Stimulated activated CD8-positive, alpha-beta memory T cell treated with anti-CD3 and anti-CD28 coated beads, Interleukin-12 subunit alpha, Interleukin-12 subunit beta, amount 100 ng/mL, for 4 hours (primary cell): ENCODE data around the gene TWF2.

Source experiments
- DNase-seq: peaks from one replicate; pipeline ENCODE4 v3.0.0-alpha.2; 2020; ENCODE audit warnings: low read depth

The TWF2 gene

DNA sequence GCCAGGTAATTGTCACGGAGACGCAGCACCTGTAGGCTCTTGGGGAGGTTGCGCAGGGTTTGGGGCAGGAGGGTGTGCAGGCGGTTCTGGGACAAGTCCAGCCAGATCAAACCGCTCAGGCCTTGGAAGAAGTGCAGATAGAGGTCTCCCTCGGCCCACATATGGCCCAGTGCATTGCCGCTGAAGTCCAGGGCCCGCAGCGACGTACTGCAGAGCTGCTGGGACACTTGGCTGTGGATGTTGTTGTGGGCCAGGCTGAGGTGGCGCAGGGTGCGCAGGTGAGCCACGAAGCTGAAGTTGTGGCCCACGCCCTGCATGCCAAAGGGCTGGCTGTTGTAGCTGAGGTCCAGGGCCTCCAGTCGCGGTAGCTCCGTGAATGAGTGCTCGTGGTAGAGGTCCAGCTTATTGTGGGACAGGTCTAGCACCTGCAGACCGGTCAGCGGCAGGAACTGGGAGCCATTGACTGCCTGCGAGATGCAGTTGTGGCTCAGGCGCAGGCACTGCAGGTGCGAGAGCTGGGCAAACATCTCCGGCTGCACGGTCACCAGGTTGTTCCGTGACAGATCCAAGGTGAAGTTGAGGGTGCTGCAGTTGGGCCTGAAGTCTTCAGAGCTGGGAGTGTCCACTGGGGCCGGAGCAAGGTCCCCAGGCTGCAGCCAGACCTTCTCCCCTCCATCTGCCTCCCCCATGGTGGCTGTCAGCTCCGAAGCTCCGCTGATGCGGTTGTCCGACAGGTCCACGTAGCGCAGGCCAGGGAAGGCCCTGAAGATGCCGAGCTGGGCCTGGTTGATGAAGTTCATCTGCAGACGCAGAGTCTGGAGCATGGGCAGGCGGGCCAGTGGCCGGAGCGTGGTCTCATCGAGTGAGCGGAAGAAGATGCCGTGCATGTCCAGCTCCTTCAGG, 16.4 kb downstream of the TWF2 start:
- DNase-seq: no peak

DNA sequence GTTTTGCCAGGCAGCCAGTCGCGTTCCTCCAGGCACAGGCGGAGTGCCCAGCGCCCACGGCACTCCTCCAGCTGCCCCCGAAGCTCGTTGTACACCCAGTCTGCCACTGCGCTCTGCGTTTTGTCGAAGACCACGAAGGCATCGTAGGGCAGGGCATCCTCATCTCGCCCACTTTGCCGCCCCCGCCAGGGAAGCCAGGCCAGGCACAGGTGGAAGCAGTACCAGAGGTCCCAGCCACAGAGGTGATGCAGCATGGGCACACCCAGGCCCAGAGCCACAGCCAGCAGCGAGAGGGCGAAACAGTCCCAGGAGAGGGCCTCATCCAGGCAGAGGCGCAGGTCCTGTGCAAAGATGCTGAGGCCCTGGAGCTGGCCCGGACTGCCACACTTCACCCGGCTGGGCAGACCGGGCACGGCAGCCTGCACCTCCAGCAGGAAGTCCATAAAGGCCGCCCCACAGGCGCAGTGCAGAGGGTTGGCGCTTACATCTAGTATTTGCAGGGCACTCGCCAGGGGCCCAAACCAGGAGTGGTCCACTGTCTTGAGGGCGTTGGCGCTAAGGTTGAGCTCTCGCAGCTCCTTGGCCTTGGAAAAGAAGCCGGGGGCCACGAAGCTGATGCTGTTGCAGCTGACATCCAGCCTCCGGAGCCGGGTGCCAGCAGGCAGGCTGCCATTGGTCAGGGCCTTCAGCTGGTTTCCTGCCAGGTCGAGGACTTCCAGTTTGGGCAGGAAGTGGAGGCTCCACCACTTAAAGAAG, 17.2 kb downstream of the TWF2 start:
- DNase-seq: no peak

DNA sequence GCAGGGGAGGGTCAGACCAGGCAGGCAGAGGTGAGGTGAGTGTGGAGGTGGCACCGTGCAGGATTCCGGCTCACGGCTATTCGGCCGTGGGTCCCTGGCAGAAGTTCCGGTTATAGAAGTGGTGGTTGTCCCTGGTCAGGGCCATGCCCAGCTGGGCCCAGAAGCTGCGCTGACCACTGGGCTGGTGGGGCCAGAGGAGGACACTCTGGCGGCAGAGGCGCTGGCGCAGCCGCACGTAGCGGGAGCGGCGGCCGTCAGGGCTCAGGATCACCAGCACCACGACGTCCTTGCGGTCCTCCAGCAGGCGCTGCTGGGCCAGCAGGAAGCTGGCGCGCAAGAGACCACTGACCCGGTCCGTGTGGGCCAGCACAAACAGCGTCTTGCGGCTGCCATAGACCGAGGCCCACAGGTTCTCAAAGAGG, 17.8 kb downstream of the TWF2 start:
- DNase-seq: no peak

DNA sequence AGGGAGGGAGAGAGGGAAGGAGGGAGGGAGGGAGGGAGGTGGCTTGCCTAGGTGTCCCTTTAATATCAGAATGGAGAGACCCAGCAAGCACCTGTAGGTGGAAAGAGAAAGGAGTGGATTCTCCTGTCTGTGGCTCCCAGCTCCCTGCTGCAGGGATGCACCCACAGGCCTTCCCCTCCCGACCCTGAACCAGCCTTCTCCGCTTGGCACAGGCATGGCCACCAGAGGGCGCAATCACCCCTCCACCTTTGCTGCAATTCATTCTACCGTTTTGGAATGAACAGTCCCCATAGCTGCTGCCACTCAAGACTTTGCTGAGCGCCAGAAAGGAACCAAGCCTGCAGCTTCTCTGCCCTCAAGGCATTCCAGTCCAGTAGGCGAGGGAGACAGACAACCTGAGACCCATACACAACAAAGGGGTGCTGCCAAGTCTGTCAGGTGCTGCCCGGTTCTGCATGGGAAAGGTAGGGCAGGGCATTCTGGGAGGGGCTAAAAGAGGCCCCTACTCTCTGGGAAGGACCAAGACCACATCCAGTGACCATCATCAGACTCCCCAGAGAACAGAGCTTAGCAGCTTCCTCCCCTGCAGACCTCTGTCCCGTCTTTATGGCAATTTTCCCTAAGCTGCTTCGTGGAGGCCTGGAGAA, 18.5 kb downstream of the TWF2 start:
- peak; percentile 71 for DNase-seq

DNA sequence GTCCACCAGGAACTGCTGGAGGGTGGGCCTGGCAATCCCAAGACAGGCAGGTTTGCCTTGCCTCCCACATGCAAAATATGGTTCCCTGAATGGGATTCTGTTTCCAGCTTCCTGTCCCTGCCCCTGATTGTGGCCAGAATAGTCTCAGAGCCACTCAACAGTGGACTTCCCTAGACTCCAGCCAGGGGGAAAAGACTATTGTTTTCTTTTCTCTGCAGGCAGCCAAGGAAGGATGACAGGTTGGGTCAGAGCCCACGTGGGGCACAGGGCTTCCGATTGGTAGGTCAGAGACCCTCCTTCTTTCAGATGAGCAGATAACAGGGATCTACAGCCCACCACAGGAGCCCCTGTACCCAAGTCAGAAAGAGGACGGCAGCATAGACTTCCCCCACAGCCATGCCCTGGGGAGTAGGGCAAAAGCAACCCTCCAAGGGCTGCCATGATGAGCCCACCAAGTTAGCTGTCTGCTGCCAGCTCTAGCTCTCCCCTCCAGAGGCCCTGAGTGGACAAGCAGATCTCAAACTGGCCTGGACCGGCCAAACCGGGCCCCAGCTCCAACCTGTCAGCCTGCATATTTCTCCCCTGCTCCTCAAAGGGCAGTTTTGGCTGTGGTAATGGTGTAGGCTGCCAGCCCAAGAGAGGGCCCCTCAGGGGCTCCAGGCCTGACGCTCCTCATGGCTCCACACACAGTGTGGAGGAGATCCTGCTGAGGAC, 19.9 kb downstream of the TWF2 start:
- DNase-seq: no peak

DNA sequence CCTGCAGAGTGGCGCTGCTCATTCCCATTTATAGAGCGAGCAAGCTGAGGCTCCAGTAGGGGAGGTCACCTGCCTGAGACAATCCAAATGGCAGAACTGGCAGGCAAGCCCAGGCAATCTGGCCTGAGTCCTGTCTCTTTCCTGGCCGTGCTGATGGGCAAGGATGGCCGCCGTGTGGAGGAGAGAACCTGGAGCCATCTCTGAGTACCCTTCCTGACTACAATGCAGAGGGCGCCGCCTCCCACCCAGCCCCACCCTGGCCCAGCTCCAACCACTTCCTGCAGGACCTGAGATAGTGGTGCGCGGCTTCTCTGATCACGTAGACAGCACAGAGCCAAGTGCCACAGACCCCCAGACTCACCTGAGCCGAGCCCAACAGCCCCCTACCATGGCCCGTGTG, 20.5 kb downstream of the TWF2 start:
- no peak for DNase-seq

DNA sequence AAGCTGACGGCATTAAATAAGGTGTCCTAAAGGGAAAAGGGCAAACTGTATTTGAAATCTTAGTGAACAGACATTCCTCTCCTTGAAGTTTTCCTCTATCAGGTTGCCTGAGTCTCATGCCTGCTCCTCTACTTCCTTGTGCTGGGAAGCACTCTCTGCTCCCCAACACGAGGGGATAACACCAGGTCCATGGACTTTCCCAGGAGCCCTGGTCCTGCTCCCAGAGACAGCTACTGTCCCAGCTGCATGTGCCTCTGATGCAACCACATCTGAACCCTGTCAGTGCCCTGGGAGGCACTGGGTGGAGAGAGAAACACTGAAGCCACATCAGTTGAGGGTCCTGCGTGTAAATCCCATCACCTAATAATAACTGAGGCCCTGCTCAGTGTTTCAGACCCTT, 20.9 kb downstream of the TWF2 start:
- DNase-seq: no peak

DNA sequence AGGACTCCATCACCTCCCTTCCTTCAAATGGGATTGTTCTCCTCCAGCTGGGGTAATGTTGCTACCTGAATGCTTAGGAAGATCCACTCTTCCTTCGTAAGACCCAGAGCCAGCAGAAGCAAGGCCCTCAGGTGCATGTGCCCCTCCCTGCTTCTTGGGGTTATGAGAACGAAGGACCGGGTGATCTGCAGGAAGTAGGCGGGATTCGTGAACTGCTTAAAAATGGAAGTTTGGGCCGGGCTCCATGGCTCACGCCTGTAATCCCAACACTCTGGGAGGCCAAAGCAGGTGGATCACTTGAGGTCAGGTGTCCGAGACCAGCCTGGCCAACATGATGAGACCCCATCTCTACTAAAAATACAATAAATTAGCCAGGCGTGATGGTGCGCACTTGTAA, 21.6 kb downstream of the TWF2 start:
- DNase-seq: no peak

DNA sequence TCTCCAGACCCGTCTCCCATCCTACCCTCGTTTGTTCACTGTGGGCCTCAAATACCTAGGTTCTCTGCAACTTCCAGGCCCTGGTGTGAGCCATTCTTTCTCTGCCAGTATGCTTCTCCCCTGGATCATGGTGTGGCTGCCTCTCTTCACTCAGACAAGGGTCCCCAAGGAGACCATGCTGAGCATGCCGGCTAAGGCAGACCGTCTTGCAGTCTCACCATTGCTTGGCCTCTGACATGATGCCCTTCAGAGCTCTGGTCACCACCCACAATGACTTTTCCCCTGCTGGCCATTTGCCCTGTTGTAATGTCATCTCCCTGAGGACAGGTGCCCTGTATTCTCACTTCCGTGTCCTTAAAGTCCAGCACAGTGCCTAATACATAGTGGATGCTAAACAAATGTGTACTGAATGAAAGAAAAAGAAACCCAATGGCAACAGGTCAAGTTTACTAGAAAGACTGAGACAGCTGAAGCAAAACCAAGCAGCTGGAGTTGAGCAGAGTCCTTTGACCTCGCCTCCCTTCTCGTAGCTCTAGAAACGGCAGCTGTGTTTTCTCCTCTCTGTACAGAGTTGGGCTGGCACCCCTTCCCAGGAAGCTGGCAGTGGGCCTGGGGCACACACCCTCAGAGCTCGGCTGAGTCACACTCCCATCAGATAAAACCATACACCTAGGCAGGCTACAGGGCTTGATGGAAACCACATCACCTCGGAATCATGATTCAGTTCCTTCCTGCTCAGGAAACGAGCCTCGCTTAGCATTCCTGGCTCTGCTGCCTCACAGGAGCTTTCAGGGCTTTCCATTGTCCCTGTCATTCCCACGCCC, 22.2 kb downstream of the TWF2 start:
- no peak for DNase-seq

DNA sequence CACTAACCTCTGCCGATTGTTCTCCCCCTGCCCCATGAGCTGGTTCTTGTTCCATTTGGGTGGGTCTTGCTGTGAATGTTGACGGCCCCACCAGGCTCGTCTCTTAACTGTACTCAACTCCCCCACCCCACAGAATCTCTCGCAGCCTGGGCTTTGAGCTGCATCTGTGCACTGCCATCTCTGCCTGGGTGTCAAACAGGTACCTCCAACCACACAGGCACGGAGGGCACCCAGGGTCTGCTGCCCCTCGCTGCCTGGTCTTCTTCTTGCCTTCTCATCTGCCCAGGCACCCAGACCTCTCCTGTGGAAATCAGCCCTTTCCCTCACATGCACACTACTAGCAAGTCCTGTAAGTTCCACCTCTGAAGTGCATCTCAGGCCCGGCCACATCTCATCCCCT, 23.6 kb downstream of the TWF2 start:
- DNase-seq: no peak

DNA sequence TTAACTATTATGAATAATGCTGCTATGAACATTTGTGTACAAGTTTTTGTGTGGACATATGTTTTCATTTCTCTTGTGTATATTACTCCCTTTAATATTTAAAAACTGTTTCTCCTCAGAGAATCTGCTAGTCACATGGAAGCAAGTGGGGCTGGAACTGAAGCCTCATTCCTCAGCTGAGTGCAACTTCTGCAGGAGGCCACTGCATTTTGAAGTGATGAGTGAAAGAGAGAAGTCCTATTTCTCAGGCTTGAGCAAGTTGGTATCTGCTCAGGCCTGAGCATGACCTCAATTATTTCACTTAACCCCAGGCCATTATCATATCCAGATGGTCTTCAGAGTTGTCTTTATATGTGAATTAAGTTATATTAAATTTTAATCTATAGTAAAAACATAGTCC, 25.1 kb downstream of the TWF2 start:
- DNase-seq: no peak

DNA sequence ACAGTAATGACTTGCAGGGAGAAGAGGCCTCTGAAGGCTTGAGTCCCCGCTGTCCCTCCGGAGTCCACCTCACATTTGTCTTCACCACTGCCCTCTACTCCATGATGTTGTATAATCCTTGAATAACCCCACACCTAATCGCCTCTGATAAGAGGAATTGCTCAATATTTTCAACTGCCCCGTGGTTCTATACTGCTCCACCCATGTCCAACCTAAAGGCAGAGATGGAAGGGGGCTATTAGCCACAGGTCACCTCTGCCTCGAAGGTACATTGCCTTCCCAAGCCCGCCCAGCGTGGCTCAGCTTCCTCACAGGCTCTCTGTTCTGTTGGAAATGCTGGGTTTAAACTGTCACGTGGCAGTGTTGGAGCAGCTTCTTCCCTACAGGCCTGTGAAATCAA, 26.0 kb downstream of the TWF2 start:
- DNase-seq: no peak

DNA sequence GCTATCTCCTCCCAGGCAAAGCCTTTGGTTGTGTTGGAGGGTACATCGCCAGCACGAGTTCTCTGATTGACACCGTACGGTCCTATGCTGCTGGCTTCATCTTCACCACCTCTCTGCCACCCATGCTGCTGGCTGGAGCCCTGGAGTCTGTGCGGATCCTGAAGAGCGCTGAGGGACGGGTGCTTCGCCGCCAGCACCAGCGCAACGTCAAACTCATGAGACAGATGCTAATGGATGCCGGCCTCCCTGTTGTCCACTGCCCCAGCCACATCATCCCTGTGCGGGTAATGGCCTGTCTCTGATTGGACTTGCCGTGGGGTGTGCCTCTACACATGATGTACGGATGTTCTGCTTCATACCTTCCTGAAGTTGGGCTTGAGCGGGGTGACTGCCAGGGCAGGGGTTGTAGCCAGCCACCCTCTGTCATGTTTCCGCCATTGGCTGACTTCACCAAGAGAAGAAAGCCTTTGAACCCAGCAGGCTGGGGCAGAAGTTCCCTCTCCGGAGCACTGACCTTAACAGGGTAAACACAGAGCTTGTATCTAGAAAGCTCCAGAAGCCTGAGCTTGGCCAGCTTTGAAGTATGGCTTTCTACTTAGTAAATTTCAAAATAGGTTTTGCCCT, 27.6 kb downstream of the TWF2 start:
- DNase-seq: no peak

DNA sequence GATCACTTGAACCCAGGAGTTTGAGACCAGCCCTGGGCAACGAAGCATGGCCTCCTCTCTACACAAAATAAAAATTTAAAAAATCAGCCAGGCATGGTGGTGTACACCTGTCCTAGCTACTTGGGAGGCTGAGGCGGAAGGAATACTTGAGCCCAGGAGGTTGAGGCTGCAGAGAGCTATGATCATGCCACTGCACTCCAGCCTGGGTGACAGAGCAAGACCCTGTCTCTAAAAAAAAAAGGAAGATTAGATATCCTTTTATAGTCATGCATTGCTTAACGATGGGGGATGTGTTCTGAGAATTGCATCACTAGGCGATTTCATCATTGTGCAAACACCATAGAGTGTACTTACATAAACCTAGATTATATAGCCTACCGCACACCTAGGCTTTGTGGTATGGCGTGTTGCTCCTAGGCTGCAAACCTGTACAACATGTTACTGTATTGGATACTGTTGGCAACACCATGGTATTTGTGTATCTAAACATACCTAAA, 28.4 kb downstream of the TWF2 start:
- no peak for DNase-seq

DNA sequence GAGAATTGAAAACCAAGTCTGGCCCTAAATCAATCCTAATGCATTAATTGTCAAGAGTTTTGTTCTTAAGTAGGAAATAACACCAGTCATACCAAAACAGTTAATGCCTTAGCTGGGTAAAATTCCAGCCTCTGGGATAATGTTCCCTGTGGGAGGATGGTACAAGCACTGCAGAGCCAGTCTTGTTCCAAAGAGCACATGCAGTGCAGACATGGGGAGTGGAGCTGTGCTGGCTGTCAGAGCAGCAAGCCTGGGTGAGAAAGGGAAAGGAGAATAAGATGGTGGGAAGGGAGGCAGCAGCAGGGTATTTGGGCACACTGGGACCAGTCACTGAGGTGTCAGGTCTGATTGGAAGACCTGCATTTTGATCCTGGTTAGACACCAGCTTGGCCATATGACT, 28.9 kb downstream of the TWF2 start:
- no peak for DNase-seq

DNA sequence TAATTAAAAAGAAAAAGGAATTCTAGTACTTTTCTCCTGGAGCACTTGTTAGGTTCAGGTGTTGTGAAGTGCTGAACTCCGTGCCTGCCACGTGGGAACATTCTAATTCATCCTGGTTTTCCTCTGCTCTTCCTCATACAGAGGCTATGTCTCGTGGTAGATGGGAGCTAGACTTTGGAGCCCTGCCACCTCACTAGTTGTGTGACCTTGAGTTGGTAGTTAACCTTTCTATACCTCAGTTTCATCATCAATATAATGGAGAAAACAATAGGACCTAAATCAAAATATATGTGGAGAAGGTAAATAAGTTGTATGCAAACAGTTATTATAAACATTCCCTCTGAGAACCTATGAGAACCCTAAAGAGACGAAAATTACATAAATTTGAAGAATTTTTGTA, 30.4 kb downstream of the TWF2 start:
- DNase-seq: no peak

DNA sequence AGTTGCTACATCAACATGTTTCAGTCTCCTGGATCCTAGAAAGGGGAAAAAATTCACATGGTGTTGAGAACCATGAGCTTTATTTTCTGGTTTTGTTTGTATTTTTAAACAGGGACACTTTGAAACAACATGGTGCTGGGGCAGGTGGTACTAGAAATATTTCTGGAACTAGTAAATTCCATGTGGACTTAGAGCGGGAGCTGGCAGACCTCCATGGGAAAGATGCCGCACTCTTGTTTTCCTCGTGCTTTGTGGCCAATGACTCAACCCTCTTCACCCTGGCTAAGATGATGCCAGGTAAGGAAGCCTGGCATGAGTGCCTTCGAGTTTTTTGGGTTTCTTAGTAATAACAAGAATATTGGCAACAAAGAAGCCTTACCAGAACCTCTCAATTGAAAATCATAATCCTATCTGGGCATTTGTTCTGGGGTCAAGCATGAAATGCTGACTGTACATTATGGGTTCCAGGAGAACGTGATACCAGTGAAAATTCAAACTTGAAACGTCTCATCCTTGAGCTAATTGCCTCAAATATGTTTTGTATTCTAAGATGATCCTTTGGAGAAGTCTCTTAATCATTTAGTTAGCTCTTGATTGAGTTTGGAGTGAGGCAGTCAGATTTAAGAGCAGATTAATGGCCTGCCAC, 33.1 kb downstream of the TWF2 start:
- no peak for DNase-seq

DNA sequence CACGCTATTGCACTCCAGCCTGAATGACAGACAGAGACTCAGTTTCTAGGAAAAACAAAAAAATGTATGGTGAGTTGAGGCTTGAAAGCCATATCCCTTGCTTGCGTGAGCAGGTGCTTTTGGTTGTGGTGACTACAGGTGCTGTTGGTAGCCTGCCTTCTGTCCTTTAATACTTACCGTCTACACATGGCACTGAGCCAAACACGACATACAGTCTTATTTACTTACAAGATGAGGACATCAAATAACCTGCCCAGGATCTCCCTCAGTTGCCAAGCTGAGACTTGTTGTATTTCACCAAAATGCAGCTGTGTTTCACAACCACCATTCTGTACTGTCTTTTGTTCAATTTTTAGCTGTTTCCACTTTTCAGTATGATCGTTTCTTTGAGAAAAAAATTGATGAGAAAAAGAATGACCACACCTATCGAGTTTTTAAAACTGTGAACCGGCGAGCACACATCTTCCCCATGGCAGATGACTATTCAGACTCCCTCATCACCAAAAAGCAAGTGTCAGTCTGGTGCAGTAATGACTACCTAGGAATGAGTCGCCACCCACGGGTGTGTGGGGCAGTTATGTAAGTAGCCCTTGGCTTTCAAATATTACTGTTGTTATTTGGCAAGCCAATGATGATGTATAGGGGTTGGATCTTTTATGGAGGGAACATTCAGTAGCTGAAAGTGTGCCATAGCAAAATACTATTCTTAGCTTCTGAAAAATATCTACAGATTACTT, 34.5 kb downstream of the TWF2 start:
- DNase-seq: no peak

DNA sequence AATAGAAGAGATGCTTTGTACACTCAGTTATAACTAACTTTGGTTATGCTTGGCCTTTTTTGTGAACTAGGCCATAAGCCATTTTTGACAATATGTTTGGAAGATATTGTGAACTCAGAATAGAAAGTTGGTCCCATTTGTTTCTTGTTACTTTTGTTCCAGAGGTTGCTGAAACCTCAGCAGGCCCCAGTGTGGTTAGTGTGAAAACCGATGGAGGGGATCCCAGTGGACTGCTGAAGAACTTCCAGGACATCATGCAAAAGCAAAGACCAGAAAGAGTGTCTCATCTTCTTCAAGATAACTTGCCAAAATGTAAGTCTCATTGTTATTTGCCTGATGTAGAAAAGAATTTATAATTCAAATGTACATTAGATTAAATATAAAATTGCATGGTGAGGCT, 35.3 kb downstream of the TWF2 start:
- no peak for DNase-seq
